Measurements from ENCODE around the gene ANKRD40. TPM values are rescaled to one million over a fixed set of nuclear protein-coding genes. Genes with fewer than 3 reads are reported as not detected.
A peak's percentile ranks its signal among the peaks of the same experiment; 100 is the strongest.

The ANKRD40 gene
- total RNA-seq, 6 experiments from 2014 or later = 13.9 to 17.4 (median 15.1) TPM

GRCh38 chr17:50708050-50709000, 611 bp upstream of the ANKRD40 start:
- Histone ChIP-seq H3K27ac (peak overlapping the region; percentile 94 to 98 (median 96)), H3K27me3 (no peaks in the 10 kb centered on the region), H3K36me3 (peaks cover 0 to 7% (median 0%) of the 10 kb centered on the region in 4 donors), H3K4me3 (peak overlapping the region; percentile 56 to 78 (median 73)), H3K4me1 (peaks cover 0 to 23% (median 9%) of the 10 kb centered on the region in 4 donors), H3K9me3 (no peaks in the 10 kb centered on the region)
- peak; percentile 2 to 24 (median 15) for ATAC-seq
- intact Hi-C loops (cut with DNase I) = no loop called here
- no peak for TF ChIP-seq CTCF (IDR thresholded peaks at IDR 0.05)
- peak; percentile 61 for TF ChIP-seq POLR2A (IDR thresholded peaks at IDR 0.05)
- WGBS (ENCODE audit: insufficient coverage, low coverage, low lambda C conversion rate, missing lambda C conversion rate) = 12% methylated on average over 6 of the region's 6 CpGs
- DNase-seq = no peak

GRCh38 chr17:50703162-50703561, 4.6 kb downstream of the ANKRD40 start:
- H3K36me3 ChIP-seq = peaks cover 0 to 30% (median 5%) of the 10 kb centered on the region in 4 donors
- ATAC-seq (no peak), DNase-seq (no peak)
- H3K27ac ChIP-seq = no peak overlapping the region
- H3K4me1 ChIP-seq = peaks cover 0 to 10% (median 2%) of the 10 kb centered on the region in 4 donors
- H3K27me3 ChIP-seq = no peaks in the 10 kb centered on the region
- TF ChIP-seq CTCF (IDR thresholded peaks at IDR 0.05) (no peak), POLR2A (IDR thresholded peaks at IDR 0.05) (no peak)
- H3K9me3 ChIP-seq = no peaks in the 10 kb centered on the region
- intact Hi-C loops (cut with DNase I) = no loop called here
- WGBS (ENCODE audit: insufficient coverage, low coverage, low lambda C conversion rate, missing lambda C conversion rate) = 76% methylated on average over 3 of the region's 3 CpGs
- H3K4me3 ChIP-seq = no peak overlapping the region

- no peak overlapping the region for H3K27ac ChIP-seq
- H3K4me3 ChIP-seq = no peak overlapping the region
- no peaks in the 10 kb centered on the region for H3K27me3 ChIP-seq
- TF ChIP-seq POLR2A (IDR thresholded peaks at IDR 0.05) = no peak
- TF ChIP-seq CTCF (IDR thresholded peaks at IDR 0.05) = no peak
- intact Hi-C loops (cut with DNase I) = loop anchor here in 1 of 2 donors (5.0 kb wide), 1 partner anchor 152 kb away; the partner anchor contains the start of gene SPATA20
- no peaks in the 10 kb centered on the region for H3K9me3 ChIP-seq
- 97% methylated on average over 5 of the region's 7 CpGs for WGBS (ENCODE audit: insufficient coverage, low coverage, low lambda C conversion rate, missing lambda C conversion rate)
- peaks cover 0 to 5% (median 2%) of the 10 kb centered on the region in 4 donors for H3K4me1 ChIP-seq
- DNase-seq = peak in 1 of 3 donors; percentile 35
- no peak for ATAC-seq
- H3K36me3 ChIP-seq = peaks cover 0 to 55% (median 18%) of the 10 kb centered on the region in 4 donors
Observed at GRCh38 chr17:50699410-50699809, 8.3 kb downstream of the ANKRD40 start.

- Histone ChIP-seq H3K27me3 (no peaks in the 10 kb centered on the region), H3K27ac (no peak overlapping the region), H3K9me3 (no peaks in the 10 kb centered on the region), H3K4me3 (no peak overlapping the region), H3K36me3 (peaks cover 0 to 49% (median 18%) of the 10 kb centered on the region in 4 donors), H3K4me1 (peaks cover 0 to 21% (median 10%) of the 10 kb centered on the region in 4 donors)
- ATAC-seq (peak in 3 of 4 donors; percentile 23 to 32 (median 31)), DNase-seq (no peak)
- 42% methylated on average over 3 of the region's 3 CpGs for WGBS (ENCODE audit: insufficient coverage, low coverage, low lambda C conversion rate, missing lambda C conversion rate)
- TF ChIP-seq POLR2A (IDR thresholded peaks at IDR 0.05) (no peak), CTCF (IDR thresholded peaks at IDR 0.05) (peak; percentile 19 to 38 (median 31))
- intact Hi-C loops (cut with DNase I) = loop anchor here in 1 of 2 donors (5.0 kb wide), 1 partner anchor 150 kb away; the partner anchor contains the start of gene SPATA20
Observed at GRCh38 chr17:50697663-50698272, 9.9 kb downstream of the ANKRD40 start.
